Keratinocyte (primary cell): ENCODE results near the gene SCN4A.

Experiments used
- CTCF ChIP-seq, 3 experiments: IDR thresholded peaks in 1 of 3; conservative IDR thresholded peaks in 1 of 3; optimal IDR thresholded peaks in 1 of 3; 2 replicates in 2 of 3; 3 replicates in 1 of 3; pipeline versions ENCODE3 to v1.5.1; 2011; ENCODE audit warnings: low read length in 3 of 3, mild to moderate bottlenecking in 3 of 3, moderate library complexity in 2 of 3, control low read depth in 1 of 3, inconsistent platforms in 1 of 3; ENCODE audit not compliant: insufficient read depth in 2 of 3; ENCODE audit errors: extremely low read depth in 1 of 3
- EZH2 ChIP-seq: IDR thresholded peaks from one replicate; pipeline ENCODE4 v1.6.1; 2012; ENCODE audit warnings: inconsistent platforms, mild to moderate bottlenecking, low read length, moderate library complexity

- TF ChIP-seq CTCF (optimal IDR thresholded peaks at IDR 0.05 in 1 of 3, IDR thresholded peaks at IDR 0.05 in 1 of 3, conservative IDR thresholded peaks at IDR 0.05 in 1 of 3; ENCODE audit: extremely low read depth in 1 of 3, insufficient read depth in 2 of 3, low read length in 3 of 3), result no peak
- no peak for TF ChIP-seq EZH2
These were observed 28.4 kb upstream of the SCN4A start for GRCh38 chr17:64001091-64001579.
